ENCODE results near the gene SHOX.

The SHOX gene

DNA sequence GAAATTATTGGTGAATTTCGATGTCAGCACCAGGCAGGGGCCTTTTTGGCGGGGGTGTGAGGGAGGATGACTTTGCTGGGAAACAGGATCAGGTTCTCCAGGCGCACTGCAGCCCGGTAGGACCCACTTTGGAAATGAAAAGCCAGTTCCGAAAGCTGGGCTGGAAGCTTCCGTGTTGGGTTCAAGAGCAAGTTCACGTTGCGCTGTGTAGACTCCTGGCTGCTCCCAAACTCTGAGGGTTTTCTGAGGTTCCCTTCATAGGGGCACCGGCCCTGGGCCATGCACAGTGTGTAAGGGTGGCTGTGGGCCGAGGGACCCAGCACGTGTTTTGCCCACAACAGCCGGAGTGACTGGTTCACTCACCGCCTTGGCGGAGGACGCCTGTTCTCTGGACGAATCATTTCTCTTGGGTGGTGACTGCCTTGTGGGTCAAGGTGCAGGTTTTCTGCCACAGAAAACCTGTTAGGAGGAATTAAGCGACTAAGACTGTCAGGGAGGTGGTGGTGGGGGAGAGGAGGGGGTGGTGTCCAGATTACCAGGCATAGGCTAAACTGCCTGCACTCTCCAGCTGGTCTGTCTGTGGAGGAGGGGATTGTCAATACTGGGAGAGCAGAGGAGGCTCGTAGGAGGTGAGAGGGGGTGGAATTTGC, 8.0 kb downstream of the SHOX start:
- no peak for DNase-seq

DNA sequence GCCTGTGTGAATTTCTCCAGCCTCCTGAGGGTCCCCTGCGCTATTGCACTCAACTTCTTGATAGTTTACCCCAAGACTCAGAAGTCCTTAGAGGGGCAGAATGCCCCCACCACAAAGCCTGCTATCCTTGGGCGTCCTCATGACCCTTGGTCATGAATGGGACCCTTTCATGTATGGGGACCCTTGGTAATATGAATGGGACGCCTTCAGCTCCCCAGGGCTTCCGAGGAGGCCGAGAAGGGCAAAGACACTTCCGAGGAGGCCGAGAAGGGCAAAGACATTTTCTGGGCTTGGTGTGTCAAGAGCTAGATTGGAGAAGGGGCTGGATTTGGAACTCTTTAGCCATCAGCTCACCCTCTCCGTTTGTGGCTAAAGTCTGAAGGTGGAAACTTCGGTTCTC, 8.6 kb downstream of the SHOX start:
- DNase-seq: no peak

DNA sequence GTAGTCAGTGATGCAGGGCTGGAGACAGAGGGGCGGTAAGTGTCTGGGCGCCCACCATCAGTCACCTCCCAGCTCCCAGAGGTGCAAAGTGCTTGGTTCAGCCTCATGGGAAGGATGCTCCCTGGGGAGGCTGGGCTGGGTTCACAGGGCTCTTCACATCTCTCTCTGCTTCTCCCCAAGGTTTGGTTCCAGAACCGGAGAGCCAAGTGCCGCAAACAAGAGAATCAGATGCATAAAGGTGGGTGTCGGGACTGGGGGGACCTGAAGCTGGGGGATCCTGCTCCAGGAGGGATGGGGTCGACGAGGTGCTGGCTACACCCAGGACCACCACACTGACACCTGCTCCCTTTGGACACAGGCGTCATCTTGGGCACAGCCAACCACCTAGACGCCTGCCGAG, 10.1 kb downstream of the SHOX start:
- no peak for DNase-seq

DNA sequence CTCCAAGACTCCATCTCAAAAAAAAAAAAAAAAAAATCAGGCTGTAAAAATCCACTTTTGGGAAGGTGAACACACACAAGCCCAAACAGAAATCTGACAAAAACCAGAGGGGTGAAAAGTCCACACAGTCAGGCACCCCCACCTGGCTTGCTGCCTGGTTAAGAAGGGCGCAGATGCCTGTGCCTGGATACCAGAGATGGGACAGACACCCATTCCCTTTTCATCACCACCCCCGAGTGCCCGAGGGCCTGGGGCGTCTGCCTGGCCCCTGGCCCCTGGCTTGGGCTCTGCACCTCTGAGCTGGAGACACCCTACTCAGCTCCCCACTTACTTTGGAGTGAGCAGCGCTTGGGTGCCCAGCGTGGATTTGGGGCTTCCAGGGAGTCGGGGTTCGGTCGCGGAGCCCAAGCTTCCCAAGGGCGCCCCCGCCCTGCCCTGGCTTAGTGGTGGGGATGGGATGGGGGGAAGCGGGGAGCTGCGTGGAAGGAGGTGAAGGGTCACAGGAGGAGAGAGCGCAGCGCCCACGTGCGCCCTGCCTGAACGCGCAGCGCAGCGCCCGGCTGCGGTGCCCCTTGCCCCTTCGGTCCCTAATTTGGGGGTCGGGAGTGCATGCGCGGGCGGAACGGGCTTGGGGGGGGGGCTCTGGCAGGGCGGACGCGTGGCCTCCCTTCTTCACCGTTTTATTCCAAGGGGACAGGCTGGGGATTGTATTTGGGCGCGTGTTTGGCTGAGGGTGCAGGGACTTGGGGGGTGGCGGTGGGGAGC, 11.3 kb downstream of the SHOX start:
- DNase-seq: no peak

DNA sequence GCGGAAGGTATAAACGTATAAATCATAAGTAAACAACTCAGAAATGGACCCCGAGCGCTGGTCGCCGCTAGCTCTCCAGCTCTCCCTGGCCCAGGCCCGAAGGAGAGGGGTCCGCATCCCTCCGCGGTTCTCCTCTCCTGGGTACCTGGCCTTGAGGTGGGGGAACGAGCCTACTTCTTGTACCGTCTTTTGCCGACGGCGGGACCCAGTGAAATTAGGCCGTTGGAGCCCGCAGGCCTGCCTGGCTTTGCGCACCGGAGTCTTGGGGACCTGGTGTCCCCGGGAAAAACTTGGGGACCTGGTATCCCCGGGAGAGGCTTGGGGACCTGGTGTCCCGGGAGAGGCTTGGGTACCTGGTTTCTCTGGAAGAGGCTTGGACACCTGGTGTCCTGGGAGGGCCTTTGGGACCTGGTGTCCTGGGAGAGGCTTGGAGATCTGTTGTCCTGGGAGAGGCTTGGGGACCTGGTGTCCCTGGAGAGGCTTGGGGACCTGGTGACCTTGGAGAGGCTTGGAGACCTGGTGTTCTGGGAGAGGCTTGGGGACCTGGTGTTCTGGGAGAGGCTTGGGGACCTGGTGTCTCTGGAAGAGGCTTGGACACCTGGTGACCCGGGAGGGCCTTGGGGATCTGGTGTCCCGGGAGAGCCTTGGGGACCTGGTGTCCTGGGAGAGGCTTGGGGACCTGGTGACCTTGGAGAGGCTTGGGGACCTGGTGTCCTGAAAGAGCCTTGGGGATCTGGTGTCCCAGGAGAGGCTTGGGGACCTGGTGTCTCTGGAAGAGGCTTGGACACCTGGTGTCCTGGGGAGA, 12.0 kb downstream of the SHOX start:
- DNase-seq: no peak

DNA sequence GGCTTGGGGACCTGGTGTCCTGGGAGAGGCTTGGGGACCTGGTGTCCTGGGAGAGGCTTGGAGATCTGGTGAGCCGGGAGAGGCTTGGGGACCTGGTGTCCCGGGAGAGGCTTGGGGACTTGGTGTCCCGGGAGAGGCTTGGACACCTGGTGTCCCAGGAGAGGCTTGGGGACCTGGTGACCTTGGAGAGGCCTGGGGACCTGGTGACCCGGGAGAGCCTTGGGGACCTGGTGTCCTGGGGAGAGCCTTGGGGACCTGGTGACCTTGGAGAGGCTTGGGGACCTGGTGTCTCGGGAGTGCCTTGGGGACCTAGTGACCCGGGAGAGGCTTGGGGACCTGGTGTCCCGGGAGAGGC, 12.6 kb downstream of the SHOX start:
- no peak for DNase-seq

DNA sequence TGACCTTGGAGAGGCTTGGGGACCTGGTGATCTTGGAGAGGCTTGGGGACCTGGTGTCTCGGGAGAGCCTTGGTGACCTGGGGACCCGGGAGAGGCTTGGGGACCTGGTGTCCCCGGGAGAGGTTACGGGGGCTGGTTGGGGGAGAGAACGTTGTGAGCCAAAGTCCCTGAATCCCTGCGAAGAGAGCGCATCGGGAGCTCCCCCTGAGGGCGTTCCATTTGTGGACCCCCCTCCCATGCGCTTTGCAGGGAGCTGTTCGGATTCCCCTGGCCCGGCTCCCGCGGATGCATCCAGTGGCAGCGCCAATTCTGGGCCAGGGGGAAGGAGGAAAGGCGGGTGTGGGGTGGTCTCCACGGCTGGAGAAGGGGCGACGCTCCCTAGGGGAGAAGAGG, 13.3 kb downstream of the SHOX start:
- DNase-seq: no peak

DNA sequence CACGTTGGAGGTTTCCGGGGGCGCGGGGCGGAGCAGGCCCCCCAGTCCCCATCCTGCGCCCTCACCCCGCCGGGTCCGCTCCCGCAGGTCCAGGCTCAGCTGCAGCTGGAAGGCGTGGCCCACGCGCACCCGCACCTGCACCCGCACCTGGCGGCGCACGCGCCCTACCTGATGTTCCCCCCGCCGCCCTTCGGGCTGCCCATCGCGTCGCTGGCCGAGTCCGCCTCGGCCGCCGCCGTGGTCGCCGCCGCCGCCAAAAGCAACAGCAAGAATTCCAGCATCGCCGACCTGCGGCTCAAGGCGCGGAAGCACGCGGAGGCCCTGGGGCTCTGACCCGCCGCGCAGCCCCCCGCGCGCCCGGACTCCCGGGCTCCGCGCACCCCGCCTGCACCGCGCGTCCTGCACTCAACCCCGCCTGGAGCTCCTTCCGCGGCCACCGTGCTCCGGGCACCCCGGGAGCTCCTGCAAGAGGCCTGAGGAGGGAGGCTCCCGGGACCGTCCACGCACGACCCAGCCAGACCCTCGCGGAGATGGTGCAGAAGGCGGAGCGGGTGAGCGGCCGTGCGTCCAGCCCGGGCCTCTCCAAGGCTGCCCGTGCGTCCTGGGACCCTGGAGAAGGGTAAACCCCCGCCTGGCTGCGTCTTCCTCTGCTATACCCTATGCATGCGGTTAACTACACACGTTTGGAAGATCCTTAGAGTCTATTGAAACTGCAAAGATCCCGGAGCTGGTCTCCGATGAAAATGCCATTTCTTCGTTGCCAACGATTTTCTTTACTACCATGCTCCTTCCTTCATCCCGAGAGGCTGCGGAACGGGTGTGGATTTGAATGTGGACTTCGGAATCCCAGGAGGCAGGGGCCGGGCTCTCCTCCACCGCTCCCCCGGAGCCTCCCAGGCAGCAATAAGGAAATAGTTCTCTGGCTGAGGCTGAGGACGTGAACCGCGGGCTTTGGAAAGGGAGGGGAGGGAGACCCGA, 14.0 kb downstream of the SHOX start:
- no peak for DNase-seq

DNA sequence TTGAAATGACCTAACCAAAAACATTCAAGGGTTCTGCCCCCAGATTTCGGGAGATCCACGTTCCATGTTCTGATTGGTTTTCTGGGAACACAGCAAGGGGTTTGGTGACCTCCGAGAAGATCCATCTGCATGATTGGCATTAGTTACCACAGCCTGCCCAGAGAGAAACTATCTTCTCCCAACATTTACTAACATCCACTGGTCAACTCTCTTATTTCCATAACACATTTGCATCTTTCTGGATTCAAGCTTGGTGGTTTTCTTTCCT, 15.6 kb downstream of the SHOX start:
- no peak for DNase-seq

DNA sequence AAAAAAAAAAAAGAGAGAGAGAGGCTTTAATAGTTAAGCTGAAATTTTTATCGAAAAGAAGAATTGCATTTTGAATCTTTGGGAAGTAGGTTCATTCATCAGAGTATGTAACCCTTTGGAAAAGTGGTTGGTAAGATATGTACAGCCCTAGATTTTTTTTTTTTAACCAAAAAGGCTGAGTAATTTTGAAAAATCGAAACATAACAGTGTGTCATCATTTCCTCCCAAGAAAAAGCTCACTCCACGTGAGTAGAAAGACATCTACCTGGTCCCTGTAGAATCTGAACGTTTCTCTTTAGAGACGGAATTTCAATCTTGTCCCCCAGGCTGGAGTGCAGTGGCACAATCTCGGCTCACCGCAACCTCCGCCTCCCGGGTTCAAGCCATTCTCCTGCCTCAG, 16.2 kb downstream of the SHOX start:
- DNase-seq: no peak

DNA sequence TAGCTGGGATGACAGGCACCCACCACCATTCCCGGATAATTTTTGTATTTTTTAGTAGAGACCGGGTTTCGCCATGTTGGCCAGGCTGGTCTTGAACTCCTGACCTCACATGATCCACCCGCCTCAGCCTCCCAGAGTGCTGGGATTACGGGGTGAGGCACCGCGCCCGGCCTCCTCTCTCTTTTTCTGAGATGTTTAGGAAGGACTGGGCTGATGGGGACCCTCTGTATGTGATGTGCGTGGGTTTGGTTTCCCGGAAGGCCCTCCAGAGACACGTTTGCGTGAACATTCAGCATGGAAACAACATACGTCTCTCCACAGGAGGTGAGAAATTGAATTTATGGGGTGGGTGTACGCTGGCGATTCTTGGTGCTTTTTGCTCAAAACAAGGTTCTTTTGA, 18.6 kb downstream of the SHOX start:
- DNase-seq: peak; percentile 28

DNA sequence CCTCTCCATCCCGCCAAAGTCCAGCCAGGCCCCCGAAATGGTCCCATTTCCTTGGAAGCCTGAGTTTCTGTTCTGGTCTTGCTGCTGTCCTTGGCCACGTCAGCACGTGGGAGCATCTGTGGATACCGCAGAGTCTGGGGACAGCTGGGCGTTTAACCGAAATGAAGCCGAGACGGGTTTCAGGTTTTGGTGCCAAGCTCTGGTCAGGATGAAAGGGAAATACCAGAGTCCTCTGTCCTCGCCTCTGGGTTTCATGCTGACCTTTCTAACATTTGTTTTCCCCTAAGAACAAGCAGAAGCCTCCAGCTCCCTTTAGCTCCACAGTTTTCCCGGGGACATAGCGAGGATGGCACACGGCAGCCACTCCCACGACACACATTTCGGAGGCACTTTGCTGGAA, 19.7 kb downstream of the SHOX start:
- peak; percentile 47 for DNase-seq

DNA sequence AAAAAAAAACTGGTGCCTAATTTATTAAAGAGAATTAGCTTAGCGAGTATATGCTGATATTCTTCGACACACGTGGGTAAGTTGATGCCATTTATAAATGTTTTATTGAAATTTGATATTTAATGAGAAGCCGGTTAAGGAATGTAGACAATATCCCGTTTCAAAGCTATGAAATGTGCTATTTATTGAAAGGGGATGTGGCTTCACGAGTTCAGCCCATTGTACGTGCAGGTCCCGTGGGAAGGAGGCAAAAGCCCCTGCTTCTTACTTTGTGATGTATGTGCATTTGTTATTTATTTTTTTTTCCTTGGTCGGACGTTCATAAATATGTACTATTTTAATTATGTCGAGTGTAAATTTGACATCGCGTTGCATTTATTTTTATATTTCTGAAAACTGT, 20.2 kb downstream of the SHOX start:
- no peak for DNase-seq

DNA sequence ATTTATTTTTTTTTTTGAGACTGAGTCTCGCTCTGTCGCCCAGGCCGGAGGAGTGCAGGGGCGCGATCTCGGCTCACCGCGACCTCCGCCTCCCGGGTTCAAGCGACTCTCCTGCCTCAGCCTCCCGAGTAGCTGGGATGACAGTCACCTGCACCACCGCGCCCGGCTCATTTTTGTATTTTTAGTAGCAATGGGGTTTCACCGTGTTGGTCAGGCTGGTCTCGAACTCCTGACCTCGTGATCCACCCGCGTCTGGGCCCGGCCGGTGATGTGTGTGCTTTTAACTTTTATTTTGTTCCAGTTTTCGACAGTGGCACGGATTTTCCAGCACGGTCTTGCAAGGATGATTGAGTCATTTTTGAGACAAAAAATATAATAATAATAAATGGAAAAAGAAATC, 21.3 kb downstream of the SHOX start:
- peak; percentile 33 for DNase-seq

DNA sequence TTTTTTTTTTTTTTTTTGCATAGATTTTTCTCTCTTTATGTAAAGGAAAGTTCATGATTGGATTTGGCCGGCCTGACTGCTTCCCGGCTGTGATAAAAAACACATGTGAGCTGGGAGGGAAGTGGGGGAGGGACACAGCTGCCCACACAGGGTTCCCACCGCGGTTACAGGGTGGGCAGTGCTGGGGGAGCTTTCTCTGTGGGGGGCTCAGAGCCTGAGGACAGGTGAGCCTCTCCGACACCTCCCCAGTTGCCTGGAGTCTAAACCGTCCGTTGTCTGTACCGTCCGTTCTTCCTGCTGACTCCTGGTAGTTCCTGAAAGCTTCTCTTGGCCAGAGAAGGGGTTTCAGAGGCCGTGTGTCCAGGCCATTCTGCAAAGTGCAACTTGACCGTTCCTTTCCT, 21.8 kb downstream of the SHOX start:
- DNase-seq: peak; percentile 35

DNA sequence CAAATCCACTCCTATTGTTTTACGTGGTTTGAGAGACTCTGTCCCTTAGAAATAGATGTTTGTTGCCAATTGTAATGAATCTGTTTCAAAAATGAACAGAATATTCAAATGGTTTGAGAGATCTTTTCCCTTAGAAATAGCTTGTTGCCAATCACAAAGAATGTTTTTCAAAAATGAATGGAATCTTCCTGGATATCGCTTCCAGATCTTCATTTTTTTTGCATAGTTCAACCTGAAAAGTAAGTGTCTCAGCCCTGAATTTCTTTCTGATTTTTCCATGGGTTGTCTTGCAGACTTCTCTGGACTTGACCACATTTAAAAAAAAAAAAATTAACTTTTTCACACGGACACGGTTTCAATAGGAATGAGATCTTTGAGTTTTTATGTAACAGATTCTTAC, 22.7 kb downstream of the SHOX start:
- DNase-seq: no peak

DNA sequence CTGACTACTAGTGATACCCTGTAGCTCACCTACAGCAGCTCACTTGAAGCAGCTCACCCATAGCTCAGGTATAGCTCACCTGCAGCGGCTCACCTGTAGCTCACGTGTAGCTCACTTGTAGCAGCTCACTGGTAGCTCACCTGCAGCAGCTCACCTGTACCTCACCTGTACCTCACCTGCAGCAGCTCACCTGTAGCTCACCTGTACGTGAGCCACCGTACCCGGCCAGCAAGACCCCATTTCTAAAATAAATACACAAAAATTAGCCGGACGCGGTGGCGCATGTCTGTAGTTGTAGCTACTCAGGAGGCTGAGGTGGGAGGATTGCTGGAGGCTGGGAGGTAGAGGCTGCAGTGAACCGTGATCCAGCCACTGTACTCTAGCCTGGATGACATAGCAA, 30.6 kb downstream of the SHOX start:
- DNase-seq: no peak

DNA sequence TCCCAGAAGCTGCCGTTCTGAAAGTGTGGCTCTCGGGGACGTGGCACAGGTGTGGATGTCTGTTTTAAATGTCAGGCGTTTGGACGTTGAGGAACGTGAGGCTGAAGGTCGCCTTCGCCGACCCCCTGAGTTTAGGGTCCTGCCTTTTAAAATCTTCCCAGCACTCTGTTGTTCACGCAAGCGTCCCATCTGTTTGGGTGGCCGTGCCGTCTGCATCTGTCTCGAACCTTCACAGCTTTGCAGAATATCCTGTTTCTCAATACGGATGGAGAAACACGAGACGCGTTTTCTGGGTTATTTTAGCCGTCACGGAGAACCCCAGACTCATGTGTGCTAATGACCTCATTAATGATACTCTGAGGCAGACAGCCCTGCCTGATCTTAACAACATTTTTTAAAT, 31.5 kb downstream of the SHOX start:
- no peak for DNase-seq

DNA sequence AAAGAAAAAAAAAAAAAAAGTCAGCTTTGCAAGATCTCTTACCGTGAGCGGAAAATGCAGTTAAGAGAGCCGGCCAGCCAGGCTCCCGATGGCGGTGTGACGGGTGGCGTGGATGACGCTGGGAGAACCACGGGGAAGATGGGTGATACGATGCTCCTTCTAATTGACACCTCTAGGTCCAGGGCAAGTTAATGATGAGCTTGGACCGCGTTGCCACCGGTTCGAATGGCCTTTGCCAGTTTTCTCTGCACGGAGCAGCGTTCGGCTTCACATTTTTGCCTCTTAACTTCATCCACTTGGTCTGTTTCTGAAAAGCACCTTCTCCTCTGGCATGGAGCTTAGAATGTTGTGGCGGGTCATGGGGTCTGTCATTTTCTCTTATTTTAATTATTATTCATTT, 33.2 kb downstream of the SHOX start:
- no peak for DNase-seq

DNA sequence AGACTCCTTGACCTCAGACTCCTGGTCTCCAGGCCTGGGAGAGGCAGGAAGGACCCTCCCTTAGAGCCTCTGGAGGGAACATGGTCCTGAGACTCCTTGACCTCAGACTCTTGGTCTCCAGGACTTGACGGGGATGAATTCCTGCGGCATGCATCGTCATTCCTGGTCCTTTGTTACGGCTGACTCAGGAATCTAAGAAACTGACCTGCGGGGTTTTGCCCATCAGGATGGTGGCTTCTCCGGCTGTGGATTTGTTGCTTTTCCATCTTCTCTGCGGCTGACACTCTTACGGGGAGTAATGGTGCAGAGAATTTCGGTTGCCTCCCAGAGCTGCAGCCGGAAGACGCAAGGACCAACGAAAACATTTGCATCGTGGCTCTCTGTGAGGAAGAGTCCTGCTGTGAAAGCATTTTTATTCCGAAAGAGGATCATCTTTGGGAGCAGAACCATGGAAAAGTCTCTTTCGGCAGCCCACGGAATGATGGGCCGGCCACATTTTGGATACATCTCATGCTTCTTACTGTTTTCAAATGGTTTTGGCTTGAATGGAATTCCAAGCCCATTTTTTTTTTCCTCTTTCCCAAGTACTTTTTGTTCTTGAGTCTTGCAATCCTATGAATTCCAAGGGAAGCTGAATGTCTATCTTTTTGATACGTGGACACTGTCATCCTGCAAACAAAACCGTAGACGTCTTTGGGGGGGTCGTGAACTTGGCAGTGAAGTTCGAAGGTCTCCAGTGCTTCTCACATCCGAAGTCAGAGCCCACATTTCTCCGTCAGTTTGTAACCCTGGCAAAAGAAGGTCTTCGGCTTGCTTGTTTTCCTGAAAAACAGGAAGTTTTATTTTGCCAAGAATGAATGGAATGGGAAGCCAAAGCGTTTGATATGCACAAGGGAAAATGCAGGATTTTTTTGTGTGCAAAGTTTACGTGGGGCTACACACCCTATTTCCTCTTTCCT, 36.5 kb downstream of the SHOX start:
- peak; percentile 86 for DNase-seq

DNA sequence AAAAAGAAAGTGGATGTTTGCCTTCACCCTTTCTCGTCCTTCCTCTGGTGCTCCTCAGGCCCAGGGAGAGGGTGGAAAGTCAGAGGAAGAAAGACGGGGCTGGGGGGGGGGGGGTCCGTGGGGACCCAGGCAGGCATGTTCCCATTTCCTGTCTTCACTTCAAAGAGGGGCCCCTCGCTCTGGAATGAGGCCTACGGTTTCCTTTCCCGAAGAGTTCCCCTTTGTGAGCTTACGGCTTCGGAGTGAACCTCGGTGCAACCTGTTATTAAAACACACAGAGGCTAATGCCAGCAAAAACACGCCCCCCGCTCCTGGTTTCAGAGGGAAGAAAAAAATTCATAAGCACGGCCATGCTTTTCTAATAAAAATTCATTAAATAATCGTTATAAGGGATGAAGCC, 40.1 kb downstream of the SHOX start:
- no peak for DNase-seq

DNA sequence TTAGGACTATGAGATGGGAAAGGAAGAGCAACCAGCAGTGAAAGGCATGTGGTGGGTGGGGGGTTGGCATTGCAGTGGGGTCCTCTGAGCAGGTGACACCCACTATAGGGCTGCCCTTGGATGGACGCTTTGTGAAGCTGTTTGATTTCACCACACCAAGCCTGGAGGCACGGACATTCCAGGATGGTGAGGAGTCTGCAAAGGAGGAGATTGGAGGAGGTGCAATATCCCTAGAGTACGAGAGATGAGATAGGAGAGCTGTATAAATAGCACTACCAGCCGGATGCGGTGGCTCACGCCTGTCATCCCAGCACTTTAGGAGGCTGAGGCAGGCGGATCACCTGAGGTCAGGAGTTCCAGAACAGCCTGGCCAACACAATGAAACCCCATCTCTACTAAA, 42.3 kb downstream of the SHOX start:
- DNase-seq: peak; percentile 74
